GM12801 (cell line): ENCODE measurements around the gene GATAD2B.

Source experiments
- CTCF ChIP-seq: IDR thresholded peaks from one replicate; pipeline ENCODE4 v1.5.1; 2011; ENCODE audit warnings: control low read depth; ENCODE audit not compliant: insufficient read length; ENCODE audit errors: extremely low read depth

The GATAD2B gene

GRCh38 chr1:153763365-153764225 lies 159.2 kb downstream of the GATAD2B start:
- no peak for TF ChIP-seq CTCF

GRCh38 chr1:153760440-153760839 lies 162.3 kb downstream of the GATAD2B start:
- TF ChIP-seq CTCF, result no peak
